OCI-LY7 (cell line): Measurements from ENCODE around the gene CDH6. TPM values are rescaled to one million over a fixed set of nuclear protein-coding genes. Genes with fewer than 3 reads are reported as not detected.

Experiments used
- BruUV-seq: library from RNA; stranded (reverse); fragments of 400-500 nt; replicated peaks from 2 replicates; lab custom pipeline; 2021; lab: Mats Ljungman, UMichigan
- CTCF ChIA-PET: fragments of 300-600 bp; sonication (Branson Sonifier 250); formaldehyde crosslinking; loops from one replicate; lab custom pipeline; 2022; ENCODE audit warnings: antibody characterized with exemption; ENCODE audit not compliant: unreplicated experiment; lab: Charles Lee
- POLR2A ChIA-PET: fragments of 300-600 bp; sonication (Branson Sonifier 250); formaldehyde crosslinking; loops from one replicate; lab custom pipeline; 2022; ENCODE audit warnings: antibody characterized with exemption; lab: Charles Lee
- DNase-seq: peaks from one replicate; pipeline ENCODE4 v3.0.0-alpha.2; 2015; ENCODE audit warnings: low spot score
- H2AFZ ChIP-seq: fragments of 200-600 bp; sonication (generic), shearing (Covaris generic); 2 replicates; pipeline ENCODE4 v1.6.1; 2014; ENCODE audit warnings: mild to moderate bottlenecking, antibody characterized with exemption, low read length, moderate library complexity
- H3K27ac ChIP-seq: fragments of 200-600 bp; sonication (generic); 2 replicates; pipeline ENCODE4 v1.5.1; 2014; ENCODE audit warnings: mixed run types, low read depth, mild to moderate bottlenecking, moderate library complexity, low read length, inconsistent platforms; ENCODE audit not compliant: poor library complexity, severe bottlenecking
- H3K36me3 ChIP-seq: fragments of 200-600 bp; sonication (generic); 2 replicates; pipeline ENCODE4 v1.6.1; 2014; ENCODE audit warnings: mild to moderate bottlenecking, antibody characterized with exemption, low read length, moderate library complexity, mixed read lengths; ENCODE audit not compliant: insufficient read depth
- H3K4me1 ChIP-seq: fragments of 200-600 bp; sonication (generic); 2 replicates; pipeline ENCODE4 v1.5.1; 2014; ENCODE audit warnings: mild to moderate bottlenecking, low read length; ENCODE audit not compliant: insufficient read depth, poor library complexity, severe bottlenecking
- H3K4me2 ChIP-seq: fragments of 200-600 bp; sonication (generic); 2 replicates; pipeline ENCODE4 v1.6.1; 2014; ENCODE audit warnings: mild to moderate bottlenecking, low read length
- H3K4me3 ChIP-seq: fragments of 200-600 bp; sonication (generic); 2 replicates; pipeline ENCODE4 v1.5.1; 2014; ENCODE audit warnings: mild to moderate bottlenecking, low read depth, low read length; ENCODE audit not compliant: poor library complexity, severe bottlenecking
- H3K79me2 ChIP-seq: fragments of 200-600 bp; sonication (generic); 2 replicates; pipeline ENCODE4 v1.6.1; 2016; ENCODE audit warnings: low read depth, mild to moderate bottlenecking, low read length, moderate library complexity, mixed read lengths; ENCODE audit not compliant: insufficient read depth
- H3K9me2 ChIP-seq: fragments of 200-600 bp; sonication (generic); 2 replicates; pipeline ENCODE4 v1.6.1; 2016; ENCODE audit warnings: mild to moderate bottlenecking, low read length, mixed read lengths; ENCODE audit not compliant: insufficient read depth
- H3K9me3 ChIP-seq: fragments of 200-600 bp; sonication (generic); 2 replicates; pipeline ENCODE4 v1.6.1; 2014; ENCODE audit warnings: mild to moderate bottlenecking, mixed run types, low read length, mixed read lengths
- H4K20me1 ChIP-seq: fragments of 200-600 bp; sonication (generic); 2 replicates; pipeline ENCODE4 v1.6.1; 2014; ENCODE audit warnings: mild to moderate bottlenecking, antibody characterized with exemption, low read length, moderate library complexity, mixed read lengths; ENCODE audit not compliant: insufficient read depth
- CTCF ChIP-seq: fragments of 200-600 bp; sonication (generic); conservative IDR thresholded peaks from 2 replicates; pipeline ENCODE4 v1.5.1; 2014; ENCODE audit warnings: mild to moderate bottlenecking, antibody characterized with exemption, low read length, moderate library complexity, mixed read lengths
- EZH2phosphoT487 ChIP-seq: fragments of 200-600 bp; sonication (generic); IDR thresholded peaks from 2 replicates; pipeline ENCODE4 v1.6.1; 2018; ENCODE audit warnings: low read depth, borderline replicate concordance, mild to moderate bottlenecking, mixed run types, antibody characterized with exemption, low read length, moderate library complexity, mixed read lengths
- intact Hi-C: fragments of 100-400 bp; cut with micrococcal nuclease; formaldehyde crosslinking; loops from one replicate; pipeline ENCODE4 v1.10.0; 2022; ENCODE audit not compliant: unreplicated experiment
- total RNA-seq, 2 experiments: library from RNA; depleted of rRNA in 1 of 2; stranded (reverse); fragments of >200 nt in 1 of 2; shearing (Covaris generic) in 1 of 2; gene quantifications; 2 replicates each; pipeline ENCODE4 v1.2.3, GENCODE V29; 2014 to 2022

The CDH6 gene
- total RNA-seq, 2 experiments from 2014 or later = not detected

GRCh38 chr5:31346896-31347551 lies 153.5 kb downstream of the CDH6 start:
- Histone ChIP-seq H3K79me2 (no peaks in the 10 kb centered on the region), H3K9me2 (no peaks in the 10 kb centered on the region)
- CTCF ChIA-PET = no interaction called here

GRCh38 chr5:31347552-31347905 lies 154.0 kb downstream of the CDH6 start:
- intact Hi-C loops = no loop called here
- BruUV-seq = no TSS peak
- Histone ChIP-seq H4K20me1 (no peaks in the 10 kb centered on the region), H3K9me2 (no peaks in the 10 kb centered on the region), H3K4me2 (no peak overlapping the region), H3K36me3 (no peaks in the 10 kb centered on the region), H3K9me3 (no peaks in the 10 kb centered on the region), H3K79me2 (no peaks in the 10 kb centered on the region), H3K4me3 (no peak overlapping the region), H3K27ac (no peak overlapping the region), H3K4me1 (no peaks in the 10 kb centered on the region), H2AFZ (no peak overlapping the region)
- ChIA-PET POLR2A (interaction anchor here (0.7 to 0.9 kb wide), 3 partner anchors 8 to 80 kb away, joined by 3 read pairs; no protein-coding TSS in a partner anchor), CTCF (no interaction called here)
- DNase-seq = no peak
- TF ChIP-seq EZH2phosphoT487 (no peak), CTCF (no peak)

More at GRCh38 chr5:31346896-31347551, 153.5 kb downstream of the CDH6 start:
- no TSS peak for BruUV-seq
- POLR2A ChIA-PET = interaction anchor here (0.9 kb wide), 1 partner anchor 7 kb away, joined by 3 read pairs; no protein-coding TSS in a partner anchor
- Histone ChIP-seq H3K4me3 (no peak overlapping the region), H3K4me1 (no peaks in the 10 kb centered on the region), H2AFZ (no peak overlapping the region), H3K36me3 (no peaks in the 10 kb centered on the region), H3K9me3 (no peaks in the 10 kb centered on the region), H3K27ac (no peak overlapping the region), H4K20me1 (no peaks in the 10 kb centered on the region), H3K4me2 (no peak overlapping the region)
- intact Hi-C loops = no loop called here
- DNase-seq = no peak
- no peak for TF ChIP-seq EZH2phosphoT487
- TF ChIP-seq CTCF = no peak

GRCh38 chr5:31350395-31350794 lies 156.9 kb downstream of the CDH6 start:
- Histone ChIP-seq H3K4me1 (no peaks in the 10 kb centered on the region), H3K27ac (no peak overlapping the region), H3K9me3 (no peaks in the 10 kb centered on the region), H4K20me1 (no peaks in the 10 kb centered on the region), H3K9me2 (no peaks in the 10 kb centered on the region), H3K36me3 (no peaks in the 10 kb centered on the region), H2AFZ (no peak overlapping the region), H3K4me2 (no peak overlapping the region), H3K4me3 (no peak overlapping the region), H3K79me2 (no peaks in the 10 kb centered on the region)
- BruUV-seq = no TSS peak
- no peak for DNase-seq
- ChIA-PET POLR2A (no interaction called here), CTCF (no interaction called here)
- intact Hi-C loops = no loop called here
- no peak for TF ChIP-seq CTCF
- TF ChIP-seq EZH2phosphoT487 = no peak
